PFSK-1 (cell line): Measurements from ENCODE around the gene F5.

Experiments used
- FOXP2 ChIP-seq: optimal IDR thresholded peaks from 2 replicates; pipeline ENCODE3; 2011; ENCODE audit warnings: borderline replicate concordance, control low read depth, inconsistent platforms; ENCODE audit not compliant: insufficient read depth; ENCODE audit errors: extremely low read length, extremely low read depth
- POLR2AphosphoS5 ChIP-seq: IDR thresholded peaks from 2 replicates; pipeline ENCODE4 v1.6.1; 2012; ENCODE audit warnings: low read depth, mild to moderate bottlenecking, control low read depth, low read length, moderate library complexity
- REST ChIP-seq, 2 experiments: IDR thresholded peaks; 2 replicates each; pipeline versions ENCODE4 v1.6.1 to v1.8.0; 2011 to 2012; ENCODE audit warnings: low read depth in 2 of 2, low read length in 2 of 2, control low read depth in 1 of 2, inconsistent platforms in 1 of 2, mild to moderate bottlenecking in 1 of 2, moderate library complexity in 1 of 2; ENCODE audit not compliant: insufficient read depth in 1 of 2
- SIN3A ChIP-seq: IDR thresholded peaks from 2 replicates; pipeline ENCODE4 v1.6.1; 2012; ENCODE audit warnings: mild to moderate bottlenecking, low read length, moderate library complexity, borderline replicate concordance; ENCODE audit not compliant: insufficient read depth
- TAF1 ChIP-seq: IDR thresholded peaks from 2 replicates; pipeline ENCODE4 v1.6.1; 2012; ENCODE audit warnings: low read length, control low read depth, borderline replicate concordance; ENCODE audit not compliant: insufficient read depth

The F5 gene

GRCh38 chr1:169620565-169620964, 34.3 kb upstream of the F5 start:
- TF ChIP-seq FOXP2 (no peak), TAF1 (no peak), REST (IDR thresholded peaks at IDR 0.05; ENCODE audit: insufficient read depth in 1 of 2, low read depth in 2 of 2, low read length in 2 of 2) (no peak), POLR2AphosphoS5 (no peak), SIN3A (no peak)

- TF ChIP-seq POLR2AphosphoS5 (no peak), TAF1 (no peak), FOXP2 (no peak), REST (IDR thresholded peaks at IDR 0.05; ENCODE audit: insufficient read depth in 1 of 2, low read depth in 2 of 2, low read length in 2 of 2) (no peak), SIN3A (no peak)
Measured at GRCh38 chr1:169618367-169618766, 32.1 kb upstream of the F5 start.

DNA sequence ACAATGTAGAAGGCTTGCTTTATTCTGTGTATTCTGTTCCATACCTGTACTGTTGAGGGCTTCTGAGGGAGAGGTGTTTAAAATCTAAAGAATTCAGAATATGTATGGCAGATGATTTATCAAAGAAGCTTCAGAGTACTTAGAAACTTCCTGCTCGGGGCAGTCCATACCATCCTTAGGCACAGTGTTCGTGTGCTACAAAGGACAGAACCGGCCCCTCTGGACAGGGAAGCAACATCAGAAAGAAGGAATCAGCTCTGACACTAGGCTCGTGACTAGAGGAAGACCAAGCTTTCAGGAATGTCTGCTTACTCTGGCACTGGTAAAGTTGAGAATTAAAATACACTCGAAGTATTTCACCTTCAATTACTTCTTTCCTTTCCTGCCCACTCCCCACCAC, 29.5 kb upstream of the F5 start:
- TF ChIP-seq POLR2AphosphoS5: no peak
- TF ChIP-seq REST (IDR thresholded peaks at IDR 0.05; ENCODE audit: insufficient read depth in 1 of 2, low read depth in 2 of 2, low read length in 2 of 2): no peak
- TF ChIP-seq SIN3A: no peak
- no peak for TF ChIP-seq TAF1
- no peak for TF ChIP-seq FOXP2

GRCh38 chr1:169610858-169611257, 24.6 kb upstream of the F5 start:
- TF ChIP-seq FOXP2: no peak
- TF ChIP-seq REST (IDR thresholded peaks at IDR 0.05; ENCODE audit: insufficient read depth in 1 of 2, low read depth in 2 of 2, low read length in 2 of 2): no peak
- no peak for TF ChIP-seq SIN3A
- no peak for TF ChIP-seq POLR2AphosphoS5
- TF ChIP-seq TAF1: no peak

GRCh38 chr1:169610108-169610507, 23.8 kb upstream of the F5 start:
- TF ChIP-seq TAF1 (no peak), FOXP2 (no peak), POLR2AphosphoS5 (no peak), SIN3A (no peak), REST (IDR thresholded peaks at IDR 0.05; ENCODE audit: insufficient read depth in 1 of 2, low read depth in 2 of 2, low read length in 2 of 2) (no peak)
